Astrocyte (in vitro differentiated cells and primary cell): ENCODE measurements around the gene SEMA3A. TPM values are rescaled to one million over a fixed set of nuclear protein-coding genes. Genes with fewer than 3 reads are reported as not detected.
"Not testable (repeated sequence)": the region's sequence is repeated elsewhere in the genome, so short reads cannot be mapped to it uniquely, and the experiment has no call there.

Experiments used
- DNase-seq: peaks from one replicate; pipeline ENCODE4 v3.0.0-alpha.2; 2010; ENCODE audit warnings: low read depth
- FAIRE-seq: peaks from 2 replicates; lab custom pipeline; 2011; peaks lifted over from hg19 to GRCh38; lab: Jason Lieb, UNC
- H2AFZ ChIP-seq: 2 replicates; pipeline ENCODE4 v1.6.0; 2012; ENCODE audit warnings: low read depth, low read length, inconsistent platforms
- H3K27ac ChIP-seq: 2 replicates; pipeline ENCODE4 v1.5.1; 2011; ENCODE audit warnings: low read depth, low read length, inconsistent platforms
- H3K27me3 ChIP-seq: 2 replicates; pipeline ENCODE4 v1.6.0; 2011; ENCODE audit warnings: low read length, inconsistent platforms; ENCODE audit not compliant: insufficient read depth
- H3K36me3 ChIP-seq: 2 replicates; pipeline ENCODE4 v1.5.1; 2011; ENCODE audit warnings: low read length, inconsistent platforms; ENCODE audit not compliant: insufficient read depth
- H3K4me1 ChIP-seq: 2 replicates; pipeline ENCODE4 v1.5.1; 2011; ENCODE audit warnings: low read length, inconsistent platforms; ENCODE audit not compliant: insufficient read depth
- H3K4me2 ChIP-seq: 2 replicates; pipeline ENCODE4 v1.6.0; 2012; ENCODE audit warnings: low read length, inconsistent platforms
- H3K4me3 ChIP-seq: 2 replicates; pipeline ENCODE4 v1.5.1; 2011; ENCODE audit warnings: low read depth, mild to moderate bottlenecking, low read length, inconsistent platforms; ENCODE audit not compliant: insufficient read depth
- H3K79me2 ChIP-seq: 2 replicates; pipeline ENCODE4 v1.6.0; 2012; ENCODE audit warnings: mild to moderate bottlenecking, low read length, inconsistent platforms; ENCODE audit not compliant: insufficient read depth
- H3K9ac ChIP-seq: 2 replicates; pipeline ENCODE4 v1.6.0; 2012; ENCODE audit warnings: mild to moderate bottlenecking, low read length, inconsistent platforms
- H3K9me3 ChIP-seq: 2 replicates; pipeline ENCODE4 v1.5.1; 2012; ENCODE audit warnings: low read depth, mild to moderate bottlenecking, low read length, inconsistent platforms; ENCODE audit not compliant: insufficient read depth
- H4K20me1 ChIP-seq: 2 replicates; pipeline ENCODE4 v1.6.0; 2012; ENCODE audit warnings: low read length, inconsistent platforms; ENCODE audit not compliant: insufficient read depth
- H3K27ac Mint-ChIP-seq: one replicate; pipeline ENCODE4 v1.8.0; 2021; ENCODE audit warnings: mild to moderate bottlenecking, mixed read lengths; ENCODE audit not compliant: unreplicated experiment
- H3K27me3 Mint-ChIP-seq: one replicate; pipeline ENCODE4 v1.8.0; 2021; ENCODE audit warnings: low read depth, mixed read lengths; ENCODE audit not compliant: unreplicated experiment
- H3K36me3 Mint-ChIP-seq: one replicate; pipeline ENCODE4 v1.8.0; 2021; ENCODE audit warnings: low read depth, mixed read lengths; ENCODE audit not compliant: unreplicated experiment
- H3K4me1 Mint-ChIP-seq: one replicate; pipeline ENCODE4 v1.8.0; 2021; ENCODE audit warnings: low read depth, mixed read lengths; ENCODE audit not compliant: unreplicated experiment
- H3K4me3 Mint-ChIP-seq: one replicate; pipeline ENCODE4 v1.8.0; 2021; ENCODE audit warnings: mild to moderate bottlenecking, moderate library complexity, mixed read lengths; ENCODE audit not compliant: unreplicated experiment
- H3K9me3 Mint-ChIP-seq: one replicate; pipeline ENCODE4 v1.8.0; 2021; ENCODE audit warnings: mild to moderate bottlenecking, mixed read lengths; ENCODE audit not compliant: unreplicated experiment
- EZH2 ChIP-seq: IDR thresholded peaks from 2 replicates; pipeline ENCODE4 v1.6.1; 2012; ENCODE audit warnings: mild to moderate bottlenecking, low read length, inconsistent platforms; ENCODE audit not compliant: insufficient read depth
- total RNA-seq: library from RNA; stranded (reverse); gene quantifications from 2 replicates; pipeline ENCODE4 v1.2.1, GENCODE V29; 2021
- TF ChIP-seq, protein P1 (sequence below): IDR thresholded peaks from 2 replicates; pipeline ENCODE4 v1.5.1; 2011; ENCODE audit warnings: low read depth, mild to moderate bottlenecking, inconsistent platforms, low read length, moderate library complexity; ENCODE audit not compliant: insufficient read depth

The SEMA3A gene
- total RNA-seq, 1 donor from 2014 or later = 31.3 TPM

DNA sequence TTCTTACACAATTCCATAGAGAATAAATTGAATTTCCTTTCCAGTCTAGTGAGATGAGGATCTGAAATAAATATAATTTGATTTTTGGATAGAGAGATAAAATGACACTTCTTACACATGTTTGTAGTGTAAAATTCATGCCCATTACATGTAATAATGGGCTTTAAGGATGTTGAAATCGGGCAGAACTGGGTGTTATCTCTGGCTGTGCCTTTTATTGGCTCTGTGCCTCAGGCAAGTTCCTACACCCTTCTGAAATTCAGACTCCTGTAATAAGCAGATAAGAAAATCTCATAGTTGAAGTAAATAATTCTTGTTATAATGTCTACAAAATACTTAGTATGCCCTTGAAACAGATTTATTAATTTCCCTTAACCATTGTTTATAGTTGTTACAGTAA, 125.6 kb downstream of the SEMA3A start:
- Histone ChIP-seq H3K27ac (no peak overlapping the region), H3K79me2 (peaks cover 4% of the 10 kb centered on the region), H3K4me1 (peaks cover 4% of the 10 kb centered on the region), H4K20me1 (no peaks in the 10 kb centered on the region), H2AFZ (no peak overlapping the region), H3K9me3 (no peaks in the 10 kb centered on the region), H3K36me3 (no peaks in the 10 kb centered on the region), H3K27me3 (no peaks in the 10 kb centered on the region), H3K4me2 (no peak overlapping the region), H3K9ac (no peak overlapping the region), H3K4me3 (no peak overlapping the region)
- FAIRE-seq (no peak), DNase-seq (no peak)
- Mint-ChIP-seq H3K4me3 (no peak overlapping the region), H3K9me3 (peaks cover 3% of the 10 kb centered on the region), H3K27ac (no peak overlapping the region), H3K27me3 (no peaks in the 10 kb centered on the region), H3K36me3 (no peaks in the 10 kb centered on the region), H3K4me1 (no peaks in the 10 kb centered on the region)
- TF ChIP-seq, protein P1, sequence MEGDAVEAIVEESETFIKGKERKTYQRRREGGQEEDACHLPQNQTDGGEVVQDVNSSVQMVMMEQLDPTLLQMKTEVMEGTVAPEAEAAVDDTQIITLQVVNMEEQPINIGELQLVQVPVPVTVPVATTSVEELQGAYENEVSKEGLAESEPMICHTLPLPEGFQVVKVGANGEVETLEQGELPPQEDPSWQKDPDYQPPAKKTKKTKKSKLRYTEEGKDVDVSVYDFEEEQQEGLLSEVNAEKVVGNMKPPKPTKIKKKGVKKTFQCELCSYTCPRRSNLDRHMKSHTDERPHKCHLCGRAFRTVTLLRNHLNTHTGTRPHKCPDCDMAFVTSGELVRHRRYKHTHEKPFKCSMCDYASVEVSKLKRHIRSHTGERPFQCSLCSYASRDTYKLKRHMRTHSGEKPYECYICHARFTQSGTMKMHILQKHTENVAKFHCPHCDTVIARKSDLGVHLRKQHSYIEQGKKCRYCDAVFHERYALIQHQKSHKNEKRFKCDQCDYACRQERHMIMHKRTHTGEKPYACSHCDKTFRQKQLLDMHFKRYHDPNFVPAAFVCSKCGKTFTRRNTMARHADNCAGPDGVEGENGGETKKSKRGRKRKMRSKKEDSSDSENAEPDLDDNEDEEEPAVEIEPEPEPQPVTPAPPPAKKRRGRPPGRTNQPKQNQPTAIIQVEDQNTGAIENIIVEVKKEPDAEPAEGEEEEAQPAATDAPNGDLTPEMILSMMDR = no peak
- no peak for TF ChIP-seq EZH2

DNA sequence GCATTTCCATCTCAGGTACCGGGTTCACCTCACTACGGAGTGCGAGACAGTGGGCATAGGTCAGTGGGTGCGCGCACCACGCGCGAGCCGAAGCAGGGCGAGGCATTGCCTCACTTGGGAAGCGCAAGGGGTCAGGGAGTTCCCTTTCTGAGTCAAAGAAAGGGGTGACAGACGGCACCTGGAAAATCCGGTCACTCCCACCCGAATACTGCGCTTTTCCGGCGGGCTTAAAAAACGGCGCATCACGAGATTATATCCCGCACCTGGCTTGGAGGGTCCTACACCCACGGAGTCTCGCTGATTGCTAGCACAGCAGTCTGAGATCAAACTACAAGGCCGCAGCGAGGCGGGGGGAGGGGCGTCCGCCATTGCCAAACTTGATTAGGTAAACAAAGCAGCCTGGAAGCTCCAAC, 132.1 kb downstream of the SEMA3A start:
- not testable (repeated sequence) for H3K9ac ChIP-seq, H3K27ac Mint-ChIP-seq, H3K36me3 ChIP-seq, H3K79me2 ChIP-seq, H3K4me2 ChIP-seq, DNase-seq, H3K27me3 ChIP-seq, H3K36me3 Mint-ChIP-seq, H3K4me3 Mint-ChIP-seq, H3K27me3 Mint-ChIP-seq, H3K9me3 ChIP-seq, H3K9me3 Mint-ChIP-seq, H3K27ac ChIP-seq, H4K20me1 ChIP-seq, FAIRE-seq, H3K4me3 ChIP-seq, H2AFZ ChIP-seq
- peaks cover 25% of the 10 kb centered on the region for H3K4me1 ChIP-seq
- H3K4me1 Mint-ChIP-seq = peaks cover 19% of the 10 kb centered on the region

DNA sequence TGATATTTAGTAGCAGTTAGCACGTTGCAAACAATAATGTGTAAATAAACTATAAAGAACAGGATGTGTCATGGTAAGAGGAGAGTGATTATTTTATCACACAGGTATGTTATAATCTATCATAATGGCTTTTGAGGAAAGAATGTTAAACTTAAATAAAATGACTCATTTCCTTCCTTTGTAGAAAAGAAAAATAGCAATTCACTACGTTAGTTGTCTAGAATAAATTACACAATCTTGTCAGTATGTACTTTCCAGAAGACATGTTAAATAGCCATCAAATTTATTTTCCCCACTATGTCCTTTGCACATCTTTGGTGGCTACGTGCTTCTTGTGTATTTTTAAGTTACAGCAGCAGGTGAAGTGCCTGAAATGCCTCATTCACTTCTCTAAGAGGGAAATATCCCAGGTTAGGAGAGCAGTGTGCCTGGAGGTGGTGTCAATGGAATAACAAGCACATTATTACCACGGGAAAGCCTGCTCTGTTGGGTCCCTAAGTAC, 133.8 kb downstream of the SEMA3A start:
- Mint-ChIP-seq H3K4me3 (no peak overlapping the region), H3K4me1 (peaks cover 26% of the 10 kb centered on the region), H3K27me3 (no peaks in the 10 kb centered on the region), H3K27ac (no peak overlapping the region), H3K9me3 (no peaks in the 10 kb centered on the region), H3K36me3 (no peaks in the 10 kb centered on the region)
- no peaks in the 10 kb centered on the region for H3K27me3 ChIP-seq
- no peaks in the 10 kb centered on the region for H3K9me3 ChIP-seq
- FAIRE-seq (peak; percentile 72), DNase-seq (peak; percentile 76)
- peak overlapping the region; percentile 83 for H3K27ac ChIP-seq
- H4K20me1 ChIP-seq = no peaks in the 10 kb centered on the region
- no peak overlapping the region for H2AFZ ChIP-seq
- no peaks in the 10 kb centered on the region for H3K36me3 ChIP-seq
- peak overlapping the region; percentile 77 for H3K4me2 ChIP-seq
- H3K9ac ChIP-seq = peak overlapping the region; percentile 56
- H3K79me2 ChIP-seq = no peaks in the 10 kb centered on the region
- peaks cover 25% of the 10 kb centered on the region for H3K4me1 ChIP-seq
- peak overlapping the region; percentile 35 for H3K4me3 ChIP-seq
- TF ChIP-seq EZH2 = no peak
- TF ChIP-seq, protein P1 = no peak
